ENCODE data around the gene FGD2.

The FGD2 gene

DNA sequence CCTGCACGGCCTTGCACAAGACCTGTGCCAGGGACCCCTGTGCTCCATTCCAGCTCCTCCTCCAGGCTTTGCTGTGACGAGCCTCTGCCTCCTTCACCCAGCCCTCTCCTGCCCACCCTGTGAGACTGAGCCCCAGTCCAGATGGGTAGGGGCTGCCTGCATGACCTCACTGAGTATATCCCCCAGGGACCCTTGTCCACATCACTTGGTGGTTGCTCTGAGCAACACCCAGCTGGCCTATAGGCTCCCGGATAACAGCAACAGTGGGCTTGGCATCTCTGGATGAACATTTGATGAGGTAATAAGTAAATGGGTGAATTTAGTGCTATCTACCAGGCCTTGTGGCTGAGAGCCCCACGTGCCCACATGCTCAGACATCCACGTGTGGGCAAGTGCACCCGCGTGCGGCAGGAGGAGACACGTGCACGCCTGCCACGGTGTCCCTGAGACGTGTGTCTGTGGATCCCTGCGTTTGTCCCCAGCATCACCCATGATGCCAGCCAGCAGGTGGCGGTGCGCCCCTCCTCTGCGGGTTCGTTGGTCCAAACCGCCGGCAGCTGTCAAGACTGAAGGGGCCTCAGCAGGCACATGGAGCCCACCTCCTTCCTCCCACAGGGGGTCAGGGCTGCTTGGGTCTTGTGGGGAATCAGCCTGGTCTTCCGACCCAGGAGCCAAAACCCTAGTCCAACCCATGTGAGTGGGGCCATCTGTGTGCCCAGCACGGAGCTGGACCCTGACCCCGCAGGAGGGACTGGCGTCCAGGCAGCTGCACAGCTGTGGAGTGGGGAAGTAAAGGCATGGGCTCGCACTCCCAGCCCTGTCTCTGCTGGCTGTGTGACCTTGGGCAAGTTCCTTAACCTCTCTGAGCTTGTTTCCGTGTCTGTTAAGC, 45.9 kb downstream of the FGD2 start:
- ATAC-seq, result peak; percentile 94
- no peak for TF ChIP-seq SNAI2 (CRISPR knock-in tag; IDR thresholded peaks at IDR 0.05)
- TF ChIP-seq ZFP30 (CRISPR knock-in tag; IDR thresholded peaks at IDR 0.05), result no peak
- TF ChIP-seq ARNTL (CRISPR knock-in tag; IDR thresholded peaks at IDR 0.05; ENCODE audit: borderline replicate concordance, low read depth), result peak; percentile 65; the same call in 1 of the 2 replicates
- TF ChIP-seq, protein P1, sequence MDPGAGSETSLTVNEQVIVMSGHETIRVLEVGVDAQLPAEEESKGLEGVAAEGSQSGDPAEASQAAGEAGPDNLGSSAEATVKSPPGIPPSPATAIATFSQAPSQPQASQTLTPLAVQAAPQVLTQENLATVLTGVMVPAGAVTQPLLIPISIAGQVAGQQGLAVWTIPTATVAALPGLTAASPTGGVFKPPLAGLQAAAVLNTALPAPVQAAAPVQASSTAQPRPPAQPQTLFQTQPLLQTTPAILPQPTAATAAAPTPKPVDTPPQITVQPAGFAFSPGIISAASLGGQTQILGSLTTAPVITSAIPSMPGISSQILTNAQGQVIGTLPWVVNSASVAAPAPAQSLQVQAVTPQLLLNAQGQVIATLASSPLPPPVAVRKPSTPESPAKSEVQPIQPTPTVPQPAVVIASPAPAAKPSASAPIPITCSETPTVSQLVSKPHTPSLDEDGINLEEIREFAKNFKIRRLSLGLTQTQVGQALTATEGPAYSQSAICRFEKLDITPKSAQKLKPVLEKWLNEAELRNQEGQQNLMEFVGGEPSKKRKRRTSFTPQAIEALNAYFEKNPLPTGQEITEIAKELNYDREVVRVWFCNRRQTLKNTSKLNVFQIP (CRISPR knock-in tag; IDR thresholded peaks at IDR 0.05; ENCODE audit: borderline replicate concordance, low read depth), result no peak

GRCh38 chr6:37052027-37052628, 46.7 kb downstream of the FGD2 start:
- ATAC-seq, result no peak
- TF ChIP-seq CSDC2 (CRISPR knock-in tag; IDR thresholded peaks at IDR 0.05), result no peak
- no peak for TF ChIP-seq ZC3H10 (CRISPR knock-in tag; IDR thresholded peaks at IDR 0.05)
- TF ChIP-seq ESRRG (CRISPR knock-in tag; IDR thresholded peaks at IDR 0.05), result no peak
- TF ChIP-seq, protein P1 (CRISPR knock-in tag; IDR thresholded peaks at IDR 0.05; ENCODE audit: borderline replicate concordance, low read depth), result no peak
- no peak for TF ChIP-seq PPARA (CRISPR knock-in tag; IDR thresholded peaks at IDR 0.05; ENCODE audit: borderline replicate concordance)
- no peak for TF ChIP-seq ZNF565 (CRISPR knock-in tag; conservative IDR thresholded peaks at IDR 0.05; ENCODE audit: low read depth)
- no peak for TF ChIP-seq ZNF8 (CRISPR knock-in tag; IDR thresholded peaks at IDR 0.05)
- TF ChIP-seq TOX (CRISPR knock-in tag; IDR thresholded peaks at IDR 0.05; ENCODE audit: borderline replicate concordance), result no peak
- no peak for TF ChIP-seq ZFP3 (CRISPR knock-in tag; IDR thresholded peaks at IDR 0.05)
- TF ChIP-seq, protein P2, sequence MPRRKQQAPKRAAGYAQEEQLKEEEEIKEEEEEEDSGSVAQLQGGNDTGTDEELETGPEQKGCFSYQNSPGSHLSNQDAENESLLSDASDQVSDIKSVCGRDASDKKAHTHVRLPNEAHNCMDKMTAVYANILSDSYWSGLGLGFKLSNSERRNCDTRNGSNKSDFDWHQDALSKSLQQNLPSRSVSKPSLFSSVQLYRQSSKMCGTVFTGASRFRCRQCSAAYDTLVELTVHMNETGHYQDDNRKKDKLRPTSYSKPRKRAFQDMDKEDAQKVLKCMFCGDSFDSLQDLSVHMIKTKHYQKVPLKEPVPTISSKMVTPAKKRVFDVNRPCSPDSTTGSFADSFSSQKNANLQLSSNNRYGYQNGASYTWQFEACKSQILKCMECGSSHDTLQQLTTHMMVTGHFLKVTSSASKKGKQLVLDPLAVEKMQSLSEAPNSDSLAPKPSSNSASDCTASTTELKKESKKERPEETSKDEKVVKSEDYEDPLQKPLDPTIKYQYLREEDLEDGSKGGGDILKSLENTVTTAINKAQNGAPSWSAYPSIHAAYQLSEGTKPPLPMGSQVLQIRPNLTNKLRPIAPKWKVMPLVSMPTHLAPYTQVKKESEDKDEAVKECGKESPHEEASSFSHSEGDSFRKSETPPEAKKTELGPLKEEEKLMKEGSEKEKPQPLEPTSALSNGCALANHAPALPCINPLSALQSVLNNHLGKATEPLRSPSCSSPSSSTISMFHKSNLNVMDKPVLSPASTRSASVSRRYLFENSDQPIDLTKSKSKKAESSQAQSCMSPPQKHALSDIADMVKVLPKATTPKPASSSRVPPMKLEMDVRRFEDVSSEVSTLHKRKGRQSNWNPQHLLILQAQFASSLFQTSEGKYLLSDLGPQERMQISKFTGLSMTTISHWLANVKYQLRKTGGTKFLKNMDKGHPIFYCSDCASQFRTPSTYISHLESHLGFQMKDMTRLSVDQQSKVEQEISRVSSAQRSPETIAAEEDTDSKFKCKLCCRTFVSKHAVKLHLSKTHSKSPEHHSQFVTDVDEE (CRISPR knock-in tag; IDR thresholded peaks at IDR 0.05), result no peak

GRCh38 chr6:37053683-37054082, 48.2 kb downstream of the FGD2 start:
- ATAC-seq, result no peak
- TF ChIP-seq RARB (CRISPR knock-in tag; IDR thresholded peaks at IDR 0.05) (no peak), OSR1 (CRISPR knock-in tag; IDR thresholded peaks at IDR 0.05) (no peak), ZC3H10 (CRISPR knock-in tag; IDR thresholded peaks at IDR 0.05) (no peak), TOX (CRISPR knock-in tag; IDR thresholded peaks at IDR 0.05; ENCODE audit: borderline replicate concordance) (no peak), ZNF8 (CRISPR knock-in tag; IDR thresholded peaks at IDR 0.05) (no peak), ESRRG (CRISPR knock-in tag; IDR thresholded peaks at IDR 0.05) (no peak), ZFP3 (CRISPR knock-in tag; IDR thresholded peaks at IDR 0.05) (no peak), ARNTL (CRISPR knock-in tag; IDR thresholded peaks at IDR 0.05; ENCODE audit: borderline replicate concordance, low read depth) (no peak), PPARA (CRISPR knock-in tag; IDR thresholded peaks at IDR 0.05; ENCODE audit: borderline replicate concordance) (no peak), ISL1 (CRISPR knock-in tag; IDR thresholded peaks at IDR 0.05) (no peak), CSDC2 (CRISPR knock-in tag; IDR thresholded peaks at IDR 0.05) (no peak)
- TF ChIP-seq, protein P2 (CRISPR knock-in tag; IDR thresholded peaks at IDR 0.05), result no peak
- TF ChIP-seq, protein P3, sequence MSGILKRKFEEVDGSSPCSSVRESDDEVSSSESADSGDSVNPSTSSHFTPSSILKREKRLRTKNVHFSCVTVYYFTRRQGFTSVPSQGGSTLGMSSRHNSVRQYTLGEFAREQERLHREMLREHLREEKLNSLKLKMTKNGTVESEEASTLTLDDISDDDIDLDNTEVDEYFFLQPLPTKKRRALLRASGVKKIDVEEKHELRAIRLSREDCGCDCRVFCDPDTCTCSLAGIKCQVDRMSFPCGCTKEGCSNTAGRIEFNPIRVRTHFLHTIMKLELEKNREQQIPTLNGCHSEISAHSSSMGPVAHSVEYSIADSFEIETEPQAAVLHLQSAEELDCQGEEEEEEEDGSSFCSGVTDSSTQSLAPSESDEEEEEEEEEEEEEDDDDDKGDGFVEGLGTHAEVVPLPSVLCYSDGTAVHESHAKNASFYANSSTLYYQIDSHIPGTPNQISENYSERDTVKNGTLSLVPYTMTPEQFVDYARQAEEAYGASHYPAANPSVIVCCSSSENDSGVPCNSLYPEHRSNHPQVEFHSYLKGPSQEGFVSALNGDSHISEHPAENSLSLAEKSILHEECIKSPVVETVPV (CRISPR knock-in tag; IDR thresholded peaks at IDR 0.05), result no peak
